Ascending aorta (tissue), 2 donors: ENCODE results near the gene DDX5. TPM values are rescaled to one million over a fixed set of nuclear protein-coding genes. Genes with fewer than 3 reads are reported as not detected.

Experiments
- DNase-seq, 2 donors: peaks; one replicate each; pipeline ENCODE4 v3.0.0-alpha.2; 2019; ENCODE audit warnings: low spot score in 2 of 2
- H3K27ac ChIP-seq, 2 donors: fragments of 200-600 bp; sonication (generic); one replicate each; pipeline ENCODE4 v1.5.1; 2016 to 2017; ENCODE audit warnings: mild to moderate bottlenecking in 1 of 2
- H3K27me3 ChIP-seq: fragments of 200-600 bp; sonication (generic); one replicate; pipeline ENCODE4 v1.5.1; 2017
- H3K36me3 ChIP-seq, 2 donors: fragments of 200-600 bp; sonication (generic); one replicate each; pipeline ENCODE4 v1.5.1; 2016
- H3K4me1 ChIP-seq, 2 donors: fragments of 200-600 bp; sonication (generic); one replicate each; pipeline ENCODE4 v1.5.1; 2016 to 2017; ENCODE audit warnings: mild to moderate bottlenecking in 1 of 2
- H3K4me3 ChIP-seq, 2 donors: fragments of 200-600 bp; sonication (generic); one replicate each; pipeline ENCODE4 v1.5.1; 2016 to 2017; ENCODE audit warnings: mild to moderate bottlenecking in 1 of 2
- H3K9me3 ChIP-seq, 2 donors: fragments of 200-600 bp; sonication (generic); one replicate each; pipeline ENCODE4 v1.5.1; 2016
- CTCF ChIP-seq, 3 experiments: fragments of 200-600 bp in 2 of 3; fragments of 450-650 bp in 1 of 3; sonication (generic) in 2 of 3; IDR thresholded peaks; one replicate each; pipeline ENCODE4 v1.5.1; 2016 to 2019; ENCODE audit warnings: antibody characterized with exemption in 3 of 3, mild to moderate bottlenecking in 1 of 3, moderate library complexity in 1 of 3
- intact Hi-C: fragments of 100-400 bp; cut with DNase I; formaldehyde crosslinking; loops from one replicate; pipeline ENCODE4 v1.15.1; 2023
- total RNA-seq: library from RNA; depleted of rRNA; stranded (reverse); fragments of >200 nt; gene quantifications from one replicate; pipeline ENCODE4 v1.1.0, GENCODE V29; 2016

The DDX5 gene
- total RNA-seq, 1 donor from 2014 or later, result 564 TPM

- H3K9me3 ChIP-seq, result no peaks in the 10 kb centered on the region
- no peak overlapping the region for H3K4me3 ChIP-seq
- peaks cover 63 to 78% of the 10 kb centered on the region in 2 donors for H3K36me3 ChIP-seq
- H3K4me1 ChIP-seq, result no peaks in the 10 kb centered on the region
- TF ChIP-seq CTCF (IDR thresholded peaks at IDR 0.05), result no peak
- intact Hi-C loops, result no loop called here
- H3K27me3 ChIP-seq, result no peaks in the 10 kb centered on the region
- H3K27ac ChIP-seq, result no peak overlapping the region
- DNase-seq, result no peak
Observed at GRCh38 chr17:64536913-64537312, 30.8 kb upstream of the DDX5 start.

- peaks cover 70 to 85% of the 10 kb centered on the region in 2 donors for H3K36me3 ChIP-seq
- no peak for TF ChIP-seq CTCF (IDR thresholded peaks at IDR 0.05)
- no peak for DNase-seq
Observed at GRCh38 chr17:64535357-64535756, 29.3 kb upstream of the DDX5 start.

GRCh38 chr17:64534187-64534586 is 28.1 kb upstream of the DDX5 start:
- no peaks in the 10 kb centered on the region for H3K9me3 ChIP-seq
- H3K4me3 ChIP-seq, result no peak overlapping the region
- intact Hi-C loops, result no loop called here
- DNase-seq, result no peak
- TF ChIP-seq CTCF (IDR thresholded peaks at IDR 0.05), result no peak
- H3K4me1 ChIP-seq, result no peaks in the 10 kb centered on the region
- peaks cover 77 to 88% of the 10 kb centered on the region in 2 donors for H3K36me3 ChIP-seq
- no peaks in the 10 kb centered on the region for H3K27me3 ChIP-seq
- no peak overlapping the region for H3K27ac ChIP-seq

More at GRCh38 chr17:64535357-64535756, 29.3 kb upstream of the DDX5 start:
- no peaks in the 10 kb centered on the region for H3K9me3 ChIP-seq
- H3K4me1 ChIP-seq, result no peaks in the 10 kb centered on the region
- intact Hi-C loops, result no loop called here
- no peak overlapping the region for H3K4me3 ChIP-seq
- no peak overlapping the region for H3K27ac ChIP-seq
- H3K27me3 ChIP-seq, result no peaks in the 10 kb centered on the region

GRCh38 chr17:64533784-64534183 is 27.7 kb upstream of the DDX5 start:
- Histone ChIP-seq H3K4me3 (no peak overlapping the region), H3K4me1 (no peaks in the 10 kb centered on the region), H3K36me3 (peaks cover 79 to 92% of the 10 kb centered on the region in 2 donors), H3K9me3 (no peaks in the 10 kb centered on the region), H3K27me3 (no peaks in the 10 kb centered on the region), H3K27ac (no peak overlapping the region)
- no peak for TF ChIP-seq CTCF (IDR thresholded peaks at IDR 0.05)
- intact Hi-C loops, result no loop called here
- no peak for DNase-seq

- no peaks in the 10 kb centered on the region for H3K27me3 ChIP-seq
- no peaks in the 10 kb centered on the region for H3K4me1 ChIP-seq
- no peak for DNase-seq
- no peak overlapping the region for H3K27ac ChIP-seq
- no peak overlapping the region for H3K4me3 ChIP-seq
- no peaks in the 10 kb centered on the region for H3K9me3 ChIP-seq
- H3K36me3 ChIP-seq, result peaks cover 73 to 98% of the 10 kb centered on the region in 2 donors
- TF ChIP-seq CTCF (IDR thresholded peaks at IDR 0.05), result no peak
- intact Hi-C loops, result no loop called here
Observed at GRCh38 chr17:64532409-64532808, 26.3 kb upstream of the DDX5 start.

GRCh38 chr17:64531955-64532371 is 25.9 kb upstream of the DDX5 start:
- no peak for TF ChIP-seq CTCF (IDR thresholded peaks at IDR 0.05)
- H3K9me3 ChIP-seq, result no peaks in the 10 kb centered on the region
- H3K27ac ChIP-seq, result no peak overlapping the region
- H3K4me1 ChIP-seq, result no peaks in the 10 kb centered on the region
- H3K27me3 ChIP-seq, result no peaks in the 10 kb centered on the region
- no peak for DNase-seq
- peaks cover 72 to 98% of the 10 kb centered on the region in 2 donors for H3K36me3 ChIP-seq
- no peak overlapping the region for H3K4me3 ChIP-seq
- intact Hi-C loops, result no loop called here
